ENCODE measurements around the gene PRKAB1.

The PRKAB1 gene

DNA sequence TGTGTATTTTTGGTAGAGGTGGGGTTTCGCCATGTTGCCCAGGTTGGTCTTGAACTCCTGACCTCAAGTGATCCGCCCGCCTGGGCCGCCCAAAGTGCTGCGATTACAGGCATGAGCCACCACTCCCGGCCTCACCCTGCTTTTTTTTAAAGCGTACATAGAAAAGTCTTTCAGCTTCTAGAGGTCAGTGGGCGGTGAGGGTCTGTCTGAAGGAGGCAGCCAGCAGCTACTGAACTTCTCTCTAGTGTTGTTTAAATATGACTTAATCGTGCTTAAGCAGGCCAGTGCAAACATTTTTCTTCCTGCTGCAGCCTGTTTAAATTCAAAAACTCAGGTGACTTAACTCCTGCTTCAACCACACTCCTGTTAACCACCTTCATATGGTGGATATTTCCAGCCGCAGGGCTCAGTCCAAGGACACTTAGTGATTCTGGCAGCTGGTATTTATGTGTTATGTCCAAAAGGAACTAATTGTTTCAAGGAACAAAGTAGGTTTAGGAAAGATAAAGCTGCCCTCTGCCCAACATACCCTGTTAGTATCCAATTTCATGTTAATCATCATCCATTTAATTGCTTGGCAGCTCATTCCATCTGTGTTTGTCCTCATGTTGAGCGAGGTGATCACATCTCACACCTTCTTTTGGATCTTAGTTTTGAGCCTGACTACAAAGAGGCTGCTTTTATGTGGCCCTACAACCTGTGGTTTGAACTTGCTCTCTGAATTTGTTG is 2.0 kb downstream of the PRKAB1 start:
- no peak overlapping the region for H3K4me3 ChIP-seq (replicated peaks in 1 of 2; ENCODE audit: low read depth in 2 of 2, low read length in 2 of 2)
- no peak for DNase-seq (ENCODE audit: low read depth in 2 of 2)
- TF ChIP-seq, protein P1, sequence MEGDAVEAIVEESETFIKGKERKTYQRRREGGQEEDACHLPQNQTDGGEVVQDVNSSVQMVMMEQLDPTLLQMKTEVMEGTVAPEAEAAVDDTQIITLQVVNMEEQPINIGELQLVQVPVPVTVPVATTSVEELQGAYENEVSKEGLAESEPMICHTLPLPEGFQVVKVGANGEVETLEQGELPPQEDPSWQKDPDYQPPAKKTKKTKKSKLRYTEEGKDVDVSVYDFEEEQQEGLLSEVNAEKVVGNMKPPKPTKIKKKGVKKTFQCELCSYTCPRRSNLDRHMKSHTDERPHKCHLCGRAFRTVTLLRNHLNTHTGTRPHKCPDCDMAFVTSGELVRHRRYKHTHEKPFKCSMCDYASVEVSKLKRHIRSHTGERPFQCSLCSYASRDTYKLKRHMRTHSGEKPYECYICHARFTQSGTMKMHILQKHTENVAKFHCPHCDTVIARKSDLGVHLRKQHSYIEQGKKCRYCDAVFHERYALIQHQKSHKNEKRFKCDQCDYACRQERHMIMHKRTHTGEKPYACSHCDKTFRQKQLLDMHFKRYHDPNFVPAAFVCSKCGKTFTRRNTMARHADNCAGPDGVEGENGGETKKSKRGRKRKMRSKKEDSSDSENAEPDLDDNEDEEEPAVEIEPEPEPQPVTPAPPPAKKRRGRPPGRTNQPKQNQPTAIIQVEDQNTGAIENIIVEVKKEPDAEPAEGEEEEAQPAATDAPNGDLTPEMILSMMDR (IDR thresholded peaks at IDR 0.05; ENCODE audit: low read depth, low read length), result no peak

DNA sequence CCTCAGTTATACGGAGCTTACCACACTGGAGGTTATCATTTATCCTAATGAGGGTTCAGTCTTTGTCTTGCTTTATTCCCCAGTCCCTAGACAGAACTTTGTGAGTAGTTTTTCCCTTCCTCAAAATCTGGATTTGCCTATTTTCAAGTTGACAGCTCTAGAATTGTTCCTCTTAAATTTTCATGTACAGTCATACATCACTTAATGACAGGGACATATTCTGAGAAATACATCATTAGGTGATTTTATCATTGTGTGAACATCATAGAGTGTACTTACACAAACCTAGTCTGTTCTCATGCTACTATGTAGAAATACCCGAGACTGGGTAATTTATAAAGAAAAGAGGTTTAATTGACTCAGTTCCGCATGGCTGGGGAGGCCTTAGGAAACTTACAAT is 3.1 kb downstream of the PRKAB1 start:
- no peak overlapping the region for H3K4me3 ChIP-seq (replicated peaks in 1 of 2; ENCODE audit: low read depth in 2 of 2, low read length in 2 of 2)
- TF ChIP-seq, protein P1 (IDR thresholded peaks at IDR 0.05; ENCODE audit: low read depth, low read length), result no peak

DNA sequence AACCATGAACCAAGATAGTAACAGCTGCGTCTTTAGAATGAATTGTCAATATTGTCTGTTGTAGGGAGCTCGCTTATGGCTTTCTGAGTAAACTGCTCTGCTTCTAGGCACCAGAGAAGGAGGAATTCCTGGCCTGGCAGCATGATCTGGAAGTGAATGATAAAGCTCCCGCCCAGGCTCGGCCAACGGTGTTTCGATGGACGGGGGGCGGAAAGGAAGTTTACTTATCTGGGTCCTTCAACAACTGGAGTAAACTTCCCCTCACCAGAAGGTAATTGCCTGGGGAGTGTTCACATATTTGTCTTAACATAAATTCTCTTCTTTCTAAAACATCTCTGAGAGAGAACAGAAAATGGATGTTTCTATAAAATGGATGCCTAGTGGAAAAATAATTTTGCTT is 4.3 kb downstream of the PRKAB1 start:
- H3K4me3 ChIP-seq (replicated peaks in 1 of 2; ENCODE audit: low read depth in 2 of 2, low read length in 2 of 2), result no peak overlapping the region
- DNase-seq (ENCODE audit: low read depth in 2 of 2), result no peak
- TF ChIP-seq, protein P1 (IDR thresholded peaks at IDR 0.05; ENCODE audit: low read depth, low read length), result no peak

More for the DNA sequence above, 3.1 kb downstream of the PRKAB1 start:
- no peak for DNase-seq (ENCODE audit: low read depth in 2 of 2)

DNA sequence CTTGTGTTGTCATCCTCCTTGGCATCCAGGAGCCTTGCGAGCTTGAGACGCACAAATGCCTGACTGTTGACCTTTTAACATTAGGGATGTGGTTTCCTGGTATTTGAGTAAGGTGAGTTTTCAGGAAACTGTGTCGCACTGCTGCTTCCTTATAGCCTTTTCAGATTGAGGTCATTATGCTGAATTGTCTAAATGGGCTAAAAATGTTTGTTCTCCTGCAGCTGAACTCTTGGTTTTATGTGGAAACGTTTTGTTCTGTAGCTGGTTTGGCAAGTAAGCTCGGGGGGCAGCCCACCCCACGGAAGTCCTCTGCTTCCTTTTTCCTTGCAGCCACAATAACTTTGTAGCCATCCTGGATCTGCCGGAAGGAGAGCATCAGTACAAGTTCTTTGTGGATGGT is 5.7 kb downstream of the PRKAB1 start:
- no peak for DNase-seq (ENCODE audit: low read depth in 2 of 2)
- TF ChIP-seq, protein P1 (IDR thresholded peaks at IDR 0.05; ENCODE audit: low read depth, low read length), result no peak
- no peak overlapping the region for H3K4me3 ChIP-seq (replicated peaks in 1 of 2; ENCODE audit: low read depth in 2 of 2, low read length in 2 of 2)

DNA sequence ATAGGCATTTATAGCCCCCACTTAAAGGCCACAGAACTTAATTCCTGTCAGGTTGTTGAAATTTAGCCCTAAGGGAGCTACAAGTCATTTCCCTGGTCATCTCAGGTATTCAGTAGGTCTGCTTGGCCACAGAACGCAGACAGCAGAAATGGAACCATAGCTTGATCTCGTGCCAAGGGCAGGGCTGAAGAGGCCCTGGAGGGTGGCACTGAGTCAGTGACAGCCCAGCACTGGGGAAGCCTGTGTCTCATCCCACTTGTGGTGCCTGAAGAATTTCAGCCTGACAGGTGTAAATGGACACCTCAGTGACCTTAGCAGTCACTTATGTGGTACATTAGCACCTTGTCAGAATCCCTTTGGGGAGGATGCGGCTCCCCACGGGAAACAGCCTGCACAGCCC is 6.6 kb downstream of the PRKAB1 start:
- TF ChIP-seq, protein P1 (IDR thresholded peaks at IDR 0.05; ENCODE audit: low read depth, low read length), result no peak
- no peak for DNase-seq (ENCODE audit: low read depth in 2 of 2)
- no peak overlapping the region for H3K4me3 ChIP-seq (replicated peaks in 1 of 2; ENCODE audit: low read depth in 2 of 2, low read length in 2 of 2)

DNA sequence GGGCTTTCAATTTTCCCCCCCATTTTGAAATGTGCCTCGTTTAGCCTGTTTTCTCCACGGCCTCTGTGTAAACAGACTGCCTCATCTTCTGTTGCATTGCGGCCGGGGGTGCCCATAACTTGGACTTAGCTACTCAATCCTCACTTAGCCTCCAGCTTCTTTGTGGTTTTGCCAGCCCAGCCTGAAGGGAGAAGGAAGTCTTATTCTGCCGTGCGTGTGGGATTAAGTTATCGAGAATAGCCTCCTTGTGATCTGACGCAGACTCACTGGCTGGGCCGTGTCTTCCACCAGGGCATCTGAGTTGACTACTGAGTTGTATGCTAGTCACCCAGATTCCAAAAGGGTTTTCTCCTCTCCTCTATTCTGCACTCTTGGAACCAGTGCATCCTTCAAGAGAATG is 8.1 kb downstream of the PRKAB1 start:
- no peak overlapping the region for H3K4me3 ChIP-seq (replicated peaks in 1 of 2; ENCODE audit: low read depth in 2 of 2, low read length in 2 of 2)
- no peak for DNase-seq (ENCODE audit: low read depth in 2 of 2)
- TF ChIP-seq, protein P1 (IDR thresholded peaks at IDR 0.05; ENCODE audit: low read depth, low read length), result no peak

DNA sequence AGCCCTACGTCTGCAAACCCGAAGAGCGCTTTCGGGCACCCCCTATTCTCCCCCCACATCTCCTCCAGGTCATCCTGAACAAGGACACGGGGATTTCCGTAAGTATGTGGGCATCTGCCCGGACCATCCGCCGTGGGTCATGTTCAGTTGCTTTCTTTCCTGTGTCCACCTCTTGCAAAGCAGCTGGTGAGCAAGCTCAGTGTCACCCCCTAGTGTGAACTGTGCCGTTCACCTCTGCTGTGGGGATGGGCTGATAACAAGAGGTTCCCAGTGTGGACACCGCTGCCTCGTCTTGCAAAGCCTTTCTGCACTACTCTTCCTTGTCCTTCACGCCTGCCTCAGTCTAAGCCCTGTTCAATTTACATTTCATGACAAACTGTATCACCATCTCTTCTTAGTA is 8.6 kb downstream of the PRKAB1 start:
- no peak for DNase-seq (ENCODE audit: low read depth in 2 of 2)
- no peak overlapping the region for H3K4me3 ChIP-seq (replicated peaks in 1 of 2; ENCODE audit: low read depth in 2 of 2, low read length in 2 of 2)
- TF ChIP-seq, protein P1 (IDR thresholded peaks at IDR 0.05; ENCODE audit: low read depth, low read length), result no peak
